ENCODE data around the gene PABPN1L.

The PABPN1L gene

GRCh38 chr16:88866151-88866920 is at the start of gene PABPN1L:
Gene PABPN1L (minus strand): TSS chr16:88866660. CDS start chr16:88866606, 54 bp downstream.
- no peak for DNase-seq (ENCODE audit: low spot score)

GRCh38 chr16:88915639-88916327 is 49.3 kb upstream of the PABPN1L start:
- no peak for DNase-seq (ENCODE audit: low spot score)

GRCh38 chr16:88914750-88915368 is 48.4 kb upstream of the PABPN1L start:
- DNase-seq (ENCODE audit: low spot score): peak; percentile 94

GRCh38 chr16:88913870-88914269 is 47.4 kb upstream of the PABPN1L start:
- DNase-seq (ENCODE audit: low spot score): no peak

- DNase-seq (ENCODE audit: low spot score): no peak
These were observed 46.6 kb upstream of the PABPN1L start for GRCh38 chr16:88913001-88913612.

- no peak for DNase-seq (ENCODE audit: low spot score)
These were observed 46.1 kb upstream of the PABPN1L start for GRCh38 chr16:88912556-88912955.

- no peak for DNase-seq (ENCODE audit: low spot score)
These were observed 45.5 kb upstream of the PABPN1L start for GRCh38 chr16:88911946-88912310.

GRCh38 chr16:88911136-88911945 is 44.9 kb upstream of the PABPN1L start:
- DNase-seq (ENCODE audit: low spot score): no peak

GRCh38 chr16:88910284-88911135 is 44.0 kb upstream of the PABPN1L start:
- DNase-seq (ENCODE audit: low spot score): no peak

- DNase-seq (ENCODE audit: low spot score): no peak
These were observed 43.2 kb upstream of the PABPN1L start for GRCh38 chr16:88909431-88910210.

- DNase-seq (ENCODE audit: low spot score): no peak
These were observed 41.8 kb upstream of the PABPN1L start for GRCh38 chr16:88908307-88908706.

- no peak for DNase-seq (ENCODE audit: low spot score)
These were observed 41.3 kb upstream of the PABPN1L start for GRCh38 chr16:88907768-88908167.

GRCh38 chr16:88906535-88907105 is 40.2 kb upstream of the PABPN1L start:
- DNase-seq (ENCODE audit: low spot score): no peak

- DNase-seq (ENCODE audit: low spot score): no peak
These were observed 39.6 kb upstream of the PABPN1L start for GRCh38 chr16:88906020-88906419.

GRCh38 chr16:88905563-88905962 is 39.1 kb upstream of the PABPN1L start:
- peak; percentile 39 for DNase-seq (ENCODE audit: low spot score)

- no peak for DNase-seq (ENCODE audit: low spot score)
These were observed 38.4 kb upstream of the PABPN1L start for GRCh38 chr16:88904676-88905365.

- no peak for DNase-seq (ENCODE audit: low spot score)
These were observed 36.8 kb upstream of the PABPN1L start for GRCh38 chr16:88903267-88903666.

- no peak for DNase-seq (ENCODE audit: low spot score)
These were observed 36.3 kb upstream of the PABPN1L start for GRCh38 chr16:88902744-88903143.

- no peak for DNase-seq (ENCODE audit: low spot score)
These were observed 35.4 kb upstream of the PABPN1L start for GRCh38 chr16:88901718-88902337.
